ENCODE results near the gene MRPL14.
"Not testable (repeated sequence)": the region's sequence is repeated elsewhere in the genome, so short reads cannot be mapped to it uniquely, and the experiment has no call there.

The MRPL14 gene

GRCh38 chr6:44091356-44091755, 35.9 kb downstream of the MRPL14 start:
- peaks cover 34% of the 10 kb centered on the region for H3K4me1 ChIP-seq (ENCODE audit: control insufficient read depth, insufficient read depth, low read length)
- not testable (repeated sequence) for H3K4me3 ChIP-seq (ENCODE audit: low read length); H3K9ac ChIP-seq (ENCODE audit: low read length); H3K9me3 ChIP-seq (ENCODE audit: control insufficient read depth, low read length); H3K27me3 ChIP-seq (ENCODE audit: control insufficient read depth, insufficient read depth, low read length); H3K36me3 ChIP-seq (ENCODE audit: control insufficient read depth, insufficient read depth, low read length)

- Histone ChIP-seq H3K4me3 (ENCODE audit: low read length) (no peak overlapping the region), H3K27me3 (ENCODE audit: control insufficient read depth, insufficient read depth, low read length) (no peaks in the 10 kb centered on the region), H3K36me3 (ENCODE audit: control insufficient read depth, insufficient read depth, low read length) (no peaks in the 10 kb centered on the region), H3K9ac (ENCODE audit: low read length) (no peak overlapping the region), H3K4me1 (ENCODE audit: control insufficient read depth, insufficient read depth, low read length) (peaks cover 25% of the 10 kb centered on the region), H3K9me3 (ENCODE audit: control insufficient read depth, low read length) (no peaks in the 10 kb centered on the region)
Measured at GRCh38 chr6:44090465-44090864, 36.8 kb downstream of the MRPL14 start.

GRCh38 chr6:44088827-44089590, 38.2 kb downstream of the MRPL14 start:
- Histone ChIP-seq H3K36me3 (ENCODE audit: control insufficient read depth, insufficient read depth, low read length) (no peaks in the 10 kb centered on the region), H3K9ac (ENCODE audit: low read length) (no peak overlapping the region), H3K9me3 (ENCODE audit: control insufficient read depth, low read length) (no peaks in the 10 kb centered on the region), H3K27me3 (ENCODE audit: control insufficient read depth, insufficient read depth, low read length) (no peaks in the 10 kb centered on the region), H3K4me1 (ENCODE audit: control insufficient read depth, insufficient read depth, low read length) (peaks cover 11% of the 10 kb centered on the region), H3K4me3 (ENCODE audit: low read length) (no peak overlapping the region)

- no peaks in the 10 kb centered on the region for H3K36me3 ChIP-seq (ENCODE audit: control insufficient read depth, insufficient read depth, low read length)
- H3K9ac ChIP-seq (ENCODE audit: low read length), result no peak overlapping the region
- H3K9me3 ChIP-seq (ENCODE audit: control insufficient read depth, low read length), result no peaks in the 10 kb centered on the region
Measured at GRCh38 chr6:44087623-44088022, 39.6 kb downstream of the MRPL14 start.

GRCh38 chr6:44086931-44087574, 40.2 kb downstream of the MRPL14 start:
- Histone ChIP-seq H3K4me3 (ENCODE audit: low read length) (no peak overlapping the region), H3K36me3 (ENCODE audit: control insufficient read depth, insufficient read depth, low read length) (no peaks in the 10 kb centered on the region), H3K9me3 (ENCODE audit: control insufficient read depth, low read length) (no peaks in the 10 kb centered on the region), H3K4me1 (ENCODE audit: control insufficient read depth, insufficient read depth, low read length) (no peaks in the 10 kb centered on the region), H3K27me3 (ENCODE audit: control insufficient read depth, insufficient read depth, low read length) (no peaks in the 10 kb centered on the region), H3K9ac (ENCODE audit: low read length) (no peak overlapping the region)

More at GRCh38 chr6:44087623-44088022, 39.6 kb downstream of the MRPL14 start:
- no peak overlapping the region for H3K4me3 ChIP-seq (ENCODE audit: low read length)
- H3K4me1 ChIP-seq (ENCODE audit: control insufficient read depth, insufficient read depth, low read length), result peaks cover 4% of the 10 kb centered on the region
- H3K27me3 ChIP-seq (ENCODE audit: control insufficient read depth, insufficient read depth, low read length), result no peaks in the 10 kb centered on the region

GRCh38 chr6:44085219-44085618, 42.0 kb downstream of the MRPL14 start:
- no peaks in the 10 kb centered on the region for H3K9me3 ChIP-seq (ENCODE audit: control insufficient read depth, low read length)
- H3K4me1 ChIP-seq (ENCODE audit: control insufficient read depth, insufficient read depth, low read length), result no peaks in the 10 kb centered on the region
- no peak overlapping the region for H3K4me3 ChIP-seq (ENCODE audit: low read length)
- no peaks in the 10 kb centered on the region for H3K36me3 ChIP-seq (ENCODE audit: control insufficient read depth, insufficient read depth, low read length)
- H3K27me3 ChIP-seq (ENCODE audit: control insufficient read depth, insufficient read depth, low read length), result no peaks in the 10 kb centered on the region
- no peak overlapping the region for H3K9ac ChIP-seq (ENCODE audit: low read length)

- Histone ChIP-seq H3K4me3 (ENCODE audit: low read length) (no peak overlapping the region), H3K36me3 (ENCODE audit: control insufficient read depth, insufficient read depth, low read length) (no peaks in the 10 kb centered on the region), H3K9me3 (ENCODE audit: control insufficient read depth, low read length) (no peaks in the 10 kb centered on the region), H3K9ac (ENCODE audit: low read length) (no peak overlapping the region), H3K27me3 (ENCODE audit: control insufficient read depth, insufficient read depth, low read length) (no peaks in the 10 kb centered on the region), H3K4me1 (ENCODE audit: control insufficient read depth, insufficient read depth, low read length) (peaks cover 2% of the 10 kb centered on the region)
Measured at GRCh38 chr6:44084231-44085014, 42.8 kb downstream of the MRPL14 start.

- no peak overlapping the region for H3K4me3 ChIP-seq (ENCODE audit: low read length)
- no peaks in the 10 kb centered on the region for H3K27me3 ChIP-seq (ENCODE audit: control insufficient read depth, insufficient read depth, low read length)
- H3K9me3 ChIP-seq (ENCODE audit: control insufficient read depth, low read length), result no peaks in the 10 kb centered on the region
- peaks cover 7% of the 10 kb centered on the region for H3K4me1 ChIP-seq (ENCODE audit: control insufficient read depth, insufficient read depth, low read length)
- no peak overlapping the region for H3K9ac ChIP-seq (ENCODE audit: low read length)
- no peaks in the 10 kb centered on the region for H3K36me3 ChIP-seq (ENCODE audit: control insufficient read depth, insufficient read depth, low read length)
Measured at GRCh38 chr6:44082872-44083321, 44.4 kb downstream of the MRPL14 start.

- peaks cover 9% of the 10 kb centered on the region for H3K4me1 ChIP-seq (ENCODE audit: control insufficient read depth, insufficient read depth, low read length)
- H3K36me3 ChIP-seq (ENCODE audit: control insufficient read depth, insufficient read depth, low read length), result no peaks in the 10 kb centered on the region
- no peaks in the 10 kb centered on the region for H3K9me3 ChIP-seq (ENCODE audit: control insufficient read depth, low read length)
- H3K4me3 ChIP-seq (ENCODE audit: low read length), result no peak overlapping the region
- H3K27me3 ChIP-seq (ENCODE audit: control insufficient read depth, insufficient read depth, low read length), result no peaks in the 10 kb centered on the region
- H3K9ac ChIP-seq (ENCODE audit: low read length), result no peak overlapping the region
Measured at GRCh38 chr6:44081753-44082152, 45.5 kb downstream of the MRPL14 start.

GRCh38 chr6:44080561-44081521, 46.4 kb downstream of the MRPL14 start:
- Histone ChIP-seq H3K9ac (ENCODE audit: low read length) (no peak overlapping the region), H3K4me1 (ENCODE audit: control insufficient read depth, insufficient read depth, low read length) (peaks cover 17% of the 10 kb centered on the region), H3K9me3 (ENCODE audit: control insufficient read depth, low read length) (no peaks in the 10 kb centered on the region), H3K27me3 (ENCODE audit: control insufficient read depth, insufficient read depth, low read length) (peaks cover 5% of the 10 kb centered on the region), H3K36me3 (ENCODE audit: control insufficient read depth, insufficient read depth, low read length) (no peaks in the 10 kb centered on the region), H3K4me3 (ENCODE audit: low read length) (no peak overlapping the region)

- no peak overlapping the region for H3K4me3 ChIP-seq (ENCODE audit: low read length)
- peaks cover 12% of the 10 kb centered on the region for H3K27me3 ChIP-seq (ENCODE audit: control insufficient read depth, insufficient read depth, low read length)
- no peaks in the 10 kb centered on the region for H3K36me3 ChIP-seq (ENCODE audit: control insufficient read depth, insufficient read depth, low read length)
- peaks cover 21% of the 10 kb centered on the region for H3K4me1 ChIP-seq (ENCODE audit: control insufficient read depth, insufficient read depth, low read length)
- no peaks in the 10 kb centered on the region for H3K9me3 ChIP-seq (ENCODE audit: control insufficient read depth, low read length)
- no peak overlapping the region for H3K9ac ChIP-seq (ENCODE audit: low read length)
Measured at GRCh38 chr6:44079672-44080071, 47.6 kb downstream of the MRPL14 start.

All from mucosa of stomach (tissue), 1 donor.